BJ (cell line): ENCODE measurements around the gene RBM20. TPM values are rescaled to one million over a fixed set of nuclear protein-coding genes. Genes with fewer than 3 reads are reported as not detected.

ENCODE experiments used
- CTCF ChIA-PET: fragments of 350-600 bp; formaldehyde crosslinking; extraction: SDS; loops from one replicate; lab custom pipeline; 2021; ENCODE audit warnings: antibody characterized with exemption, inconsistent platforms; lab: Yijun Ruan, JAX
- POLR2A ChIA-PET: fragments of 300-600 bp; sonication (Branson Sonifier 250); formaldehyde crosslinking; extraction: SDS; loops from one replicate; lab custom pipeline; 2021; ENCODE audit warnings: antibody characterized with exemption; lab: Charles Lee
- DNase-seq: peaks from one replicate; pipeline ENCODE4 v3.0.0-alpha.2; 2011; ENCODE audit warnings: low read depth
- H3K27me3 ChIP-seq: 2 replicates; pipeline ENCODE4 v1.6.0; 2011; ENCODE audit warnings: low read length; ENCODE audit not compliant: control insufficient read depth, insufficient read depth
- H3K36me3 ChIP-seq: 2 replicates; pipeline ENCODE4 v1.5.1; 2011; ENCODE audit warnings: low read length; ENCODE audit not compliant: control insufficient read depth, insufficient read depth
- H3K4me3 ChIP-seq: 2 replicates; pipeline ENCODE4 v1.5.1; 2011; ENCODE audit warnings: low read depth, mild to moderate bottlenecking, control low read depth, low read length
- polyA plus RNA-seq: library from polyadenylated mRNA; depleted of rRNA; stranded (reverse); fragments of >200 nt; gene quantifications from 2 replicates; pipeline ENCODE4 v1.2.3, GENCODE V29; 2011
- TF ChIP-seq, protein P1 (sequence below): IDR thresholded peaks from 2 replicates; pipeline ENCODE4 v1.5.1; 2011; ENCODE audit warnings: low read depth, mild to moderate bottlenecking, control low read depth, inconsistent platforms, low read length, moderate library complexity; ENCODE audit not compliant: insufficient read depth

The RBM20 gene
- polyA plus RNA-seq, 1 experiment: not detected

DNA sequence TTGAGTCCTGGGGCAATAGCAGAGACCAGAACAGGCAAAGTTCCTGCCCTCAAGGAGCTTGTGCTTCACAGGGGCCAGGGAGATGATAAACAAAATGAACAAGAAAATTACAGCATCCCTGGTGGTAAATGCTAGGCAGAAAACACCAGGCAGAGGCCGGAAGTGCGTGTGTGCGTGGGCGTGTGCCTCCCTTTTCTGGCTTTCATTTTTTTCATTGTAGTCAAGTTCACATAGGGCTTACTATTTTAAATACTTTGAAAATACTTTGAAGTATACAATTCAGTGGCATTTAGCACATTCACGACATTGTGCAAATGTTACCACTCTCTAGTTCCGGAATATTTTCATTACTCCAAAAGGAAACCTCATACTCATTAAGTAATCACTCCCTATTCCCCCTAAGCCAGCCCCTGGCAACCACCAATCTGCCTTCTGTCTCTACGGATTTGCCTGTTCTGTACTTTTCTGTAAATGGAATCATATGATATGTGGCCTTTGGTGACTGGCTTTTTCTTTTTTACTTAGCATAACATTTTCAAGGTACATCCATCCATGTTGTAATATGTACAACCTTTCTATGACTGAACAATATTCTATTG is 139.5 kb downstream of the RBM20 start:
- no peak for DNase-seq
- H3K4me3 ChIP-seq: no peak overlapping the region
- H3K27me3 ChIP-seq: peaks cover 5% of the 10 kb centered on the region
- ChIA-PET CTCF (no interaction called here), POLR2A (no interaction called here)
- no peaks in the 10 kb centered on the region for H3K36me3 ChIP-seq
- TF ChIP-seq, protein P1, sequence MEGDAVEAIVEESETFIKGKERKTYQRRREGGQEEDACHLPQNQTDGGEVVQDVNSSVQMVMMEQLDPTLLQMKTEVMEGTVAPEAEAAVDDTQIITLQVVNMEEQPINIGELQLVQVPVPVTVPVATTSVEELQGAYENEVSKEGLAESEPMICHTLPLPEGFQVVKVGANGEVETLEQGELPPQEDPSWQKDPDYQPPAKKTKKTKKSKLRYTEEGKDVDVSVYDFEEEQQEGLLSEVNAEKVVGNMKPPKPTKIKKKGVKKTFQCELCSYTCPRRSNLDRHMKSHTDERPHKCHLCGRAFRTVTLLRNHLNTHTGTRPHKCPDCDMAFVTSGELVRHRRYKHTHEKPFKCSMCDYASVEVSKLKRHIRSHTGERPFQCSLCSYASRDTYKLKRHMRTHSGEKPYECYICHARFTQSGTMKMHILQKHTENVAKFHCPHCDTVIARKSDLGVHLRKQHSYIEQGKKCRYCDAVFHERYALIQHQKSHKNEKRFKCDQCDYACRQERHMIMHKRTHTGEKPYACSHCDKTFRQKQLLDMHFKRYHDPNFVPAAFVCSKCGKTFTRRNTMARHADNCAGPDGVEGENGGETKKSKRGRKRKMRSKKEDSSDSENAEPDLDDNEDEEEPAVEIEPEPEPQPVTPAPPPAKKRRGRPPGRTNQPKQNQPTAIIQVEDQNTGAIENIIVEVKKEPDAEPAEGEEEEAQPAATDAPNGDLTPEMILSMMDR: no peak

DNA sequence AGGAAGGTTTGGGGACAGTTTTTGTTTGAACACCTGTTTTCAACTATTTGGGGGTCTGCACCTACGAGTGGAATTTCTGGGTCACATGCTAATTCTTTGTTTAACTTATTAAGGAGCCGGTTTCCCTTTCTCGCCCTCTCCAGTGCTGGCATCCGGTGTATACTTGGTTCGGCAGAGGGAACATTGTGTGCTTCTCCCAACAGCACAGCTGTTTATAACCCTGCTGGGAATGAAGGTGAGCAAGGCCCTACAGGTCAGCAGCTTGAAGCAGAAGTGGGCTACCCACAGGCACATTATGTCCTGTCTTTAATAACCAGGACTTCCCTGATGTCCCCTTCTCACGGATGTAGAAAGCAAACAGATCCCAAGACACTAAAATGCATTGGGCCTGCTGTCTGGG is 140.1 kb downstream of the RBM20 start:
- Histone ChIP-seq H3K36me3 (no peaks in the 10 kb centered on the region), H3K4me3 (no peak overlapping the region), H3K27me3 (peaks cover 4% of the 10 kb centered on the region)
- ChIA-PET POLR2A (no interaction called here), CTCF (no interaction called here)
- DNase-seq: no peak
- TF ChIP-seq, protein P1: no peak

DNA sequence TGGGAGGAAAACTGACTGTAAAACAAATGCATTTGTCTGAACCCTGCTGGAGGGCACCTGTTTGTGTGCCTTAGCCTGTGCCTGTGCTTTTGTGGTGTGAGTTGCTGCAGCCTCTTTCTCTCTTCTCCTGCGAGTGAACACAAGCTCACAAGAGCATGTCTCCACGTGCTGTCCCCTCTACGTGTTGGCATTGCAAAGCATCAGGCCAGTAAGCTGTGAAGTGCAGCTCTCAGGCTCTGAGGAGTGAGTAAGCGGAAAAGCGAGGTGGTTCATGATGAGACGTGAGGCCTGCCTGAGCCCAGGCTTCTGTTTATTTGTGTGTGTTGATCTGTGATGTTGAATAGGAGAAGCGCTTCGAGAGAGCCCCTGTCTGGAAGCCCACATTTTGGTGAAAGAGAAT is 142.0 kb downstream of the RBM20 start:
- DNase-seq: no peak
- no peaks in the 10 kb centered on the region for H3K36me3 ChIP-seq
- CTCF ChIA-PET: interaction anchor here (0.6 to 0.8 kb wide), 2 partner anchors 9 to 974 kb away, joined by 3 to 5 read pairs; no protein-coding TSS in a partner anchor
- no peak overlapping the region for H3K4me3 ChIP-seq
- peaks cover 7% of the 10 kb centered on the region for H3K27me3 ChIP-seq
- POLR2A ChIA-PET: no interaction called here
- TF ChIP-seq, protein P1: no peak

DNA sequence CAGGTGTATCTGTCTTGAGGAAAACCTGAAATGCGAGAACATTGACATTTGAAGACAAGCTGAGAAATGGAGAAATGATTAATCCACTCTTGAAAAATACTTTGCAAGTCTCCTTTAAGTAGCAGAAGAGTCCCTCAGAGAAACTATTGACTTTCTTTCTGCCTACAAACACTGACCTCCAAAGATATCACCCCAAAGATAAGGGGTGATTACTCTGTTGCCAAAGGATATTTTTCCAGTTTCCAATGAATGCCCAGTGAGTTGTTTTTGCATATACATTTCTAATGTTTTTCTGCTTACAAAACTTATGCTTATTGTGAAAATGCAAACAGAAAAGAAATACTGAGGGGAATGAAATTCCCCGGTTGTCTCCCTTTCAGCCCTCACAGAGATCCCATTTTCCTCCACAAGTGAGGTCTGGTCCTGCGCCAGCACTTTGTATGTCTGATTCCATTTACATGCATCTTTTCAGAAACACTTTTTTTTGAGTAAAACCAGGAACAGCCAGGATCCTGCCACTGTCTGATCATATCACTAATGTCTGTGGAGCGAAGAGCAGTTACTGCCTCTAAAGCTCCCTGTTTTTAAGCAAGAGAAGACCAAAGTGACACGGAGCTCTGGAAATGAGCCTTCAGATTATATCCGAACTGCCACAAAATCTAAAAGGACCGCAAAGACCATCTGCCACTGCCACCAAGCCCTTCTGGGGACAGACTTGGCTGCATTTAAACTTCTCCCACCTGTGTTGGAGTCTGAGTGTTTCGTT is 144.7 kb downstream of the RBM20 start:
- ChIA-PET POLR2A (no interaction called here), CTCF (no interaction called here)
- DNase-seq: no peak
- H3K4me3 ChIP-seq: no peak overlapping the region
- no peaks in the 10 kb centered on the region for H3K36me3 ChIP-seq
- H3K27me3 ChIP-seq: peaks cover 8% of the 10 kb centered on the region
- TF ChIP-seq, protein P1: no peak

DNA sequence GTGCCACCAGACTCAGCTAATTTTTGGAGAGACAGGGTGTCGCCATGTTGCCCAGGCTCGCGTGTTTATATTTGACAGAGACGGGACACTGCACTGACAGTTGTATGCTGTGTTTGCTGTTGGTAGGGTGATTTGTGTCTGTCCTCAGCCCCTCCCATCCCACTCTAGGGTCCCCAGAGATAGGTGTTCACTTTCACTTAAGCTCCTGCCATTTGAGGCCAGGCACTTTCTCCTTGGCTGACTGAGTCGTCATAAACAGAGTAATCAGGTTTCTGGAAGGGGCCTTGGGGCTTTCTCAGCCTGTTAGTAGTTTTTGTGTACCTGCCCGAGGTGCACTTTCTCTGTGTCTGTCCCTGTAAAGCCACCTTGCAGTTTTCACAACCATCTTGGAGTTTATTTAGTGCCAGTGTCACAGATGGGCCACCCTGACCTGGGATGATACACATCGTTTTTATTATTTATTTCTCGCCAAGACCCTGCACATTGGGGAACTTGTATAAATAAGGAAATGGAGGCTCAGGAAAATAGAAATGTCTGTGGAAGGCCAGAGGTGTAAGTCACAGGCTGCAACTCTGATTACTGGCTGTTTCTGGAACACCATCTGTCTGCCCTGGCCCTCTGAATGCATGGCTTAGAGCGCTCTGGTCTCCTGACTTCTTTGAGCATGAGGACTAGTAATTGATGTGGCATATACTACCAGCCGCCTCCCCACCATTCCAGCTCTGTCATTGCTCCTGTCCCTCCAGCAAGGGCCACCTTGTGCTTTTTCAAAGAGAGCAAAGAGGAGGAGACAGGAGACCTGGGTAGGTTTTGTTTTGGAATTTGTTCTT is 145.7 kb downstream of the RBM20 start:
- CTCF ChIA-PET: no interaction called here
- POLR2A ChIA-PET: no interaction called here

More for the DNA sequence above, 145.7 kb downstream of the RBM20 start:
- Histone ChIP-seq H3K36me3 (no peaks in the 10 kb centered on the region), H3K4me3 (no peak overlapping the region), H3K27me3 (peaks cover 9% of the 10 kb centered on the region)
- TF ChIP-seq, protein P1: no peak
- no peak for DNase-seq
